Thyroid gland (tissue), 4 donors: ENCODE data around the gene DHRS3.

ENCODE experiments used
- CTCF ChIP-seq, 6 experiments: fragments of 200-600 bp in 3 of 6; fragments of 450-650 bp in 3 of 6; sonication (generic) in 3 of 6; IDR thresholded peaks; one replicate each; pipeline ENCODE4 v1.5.1; 2016 to 2019; ENCODE audit warnings: antibody characterized with exemption in 6 of 6, mild to moderate bottlenecking in 2 of 6, inconsistent platforms in 1 of 6, moderate library complexity in 1 of 6
- POLR2A ChIP-seq, 2 donors: fragments of 450-650 bp; IDR thresholded peaks; one replicate each; pipeline ENCODE4 v1.6.1; 2017; ENCODE audit warnings: antibody characterized with exemption in 2 of 2, mild to moderate bottlenecking in 2 of 2, moderate library complexity in 1 of 2

- TF ChIP-seq CTCF (IDR thresholded peaks at IDR 0.05) = no peak
- TF ChIP-seq POLR2A (IDR thresholded peaks at IDR 0.05) = no peak
Observed at GRCh38 chr1:12649971-12650421, 32.0 kb upstream of the DHRS3 start.
